Erythroblast (primary cell): ENCODE data around the gene EDC3.

Source experiments
- GATA1 ChIP-seq: IDR thresholded peaks from 2 replicates; pipeline ENCODE4 v1.6.1; 2011; ENCODE audit warnings: low read depth, mild to moderate bottlenecking, control low read depth, low read length, moderate library complexity
- POLR2A ChIP-seq: IDR thresholded peaks from 2 replicates; pipeline ENCODE4 v1.6.1; 2011; ENCODE audit warnings: mild to moderate bottlenecking, low read length

- no peak for TF ChIP-seq POLR2A
- no peak for TF ChIP-seq GATA1
Measured at GRCh38 chr15:74664028-74664616, 31.7 kb downstream of the EDC3 start.
